ENCODE data around the gene LRP10.
"Not testable (repeated sequence)": the region's sequence is repeated elsewhere in the genome, so short reads cannot be mapped to it uniquely, and the experiment has no call there.

Gene LRP10

DNA sequence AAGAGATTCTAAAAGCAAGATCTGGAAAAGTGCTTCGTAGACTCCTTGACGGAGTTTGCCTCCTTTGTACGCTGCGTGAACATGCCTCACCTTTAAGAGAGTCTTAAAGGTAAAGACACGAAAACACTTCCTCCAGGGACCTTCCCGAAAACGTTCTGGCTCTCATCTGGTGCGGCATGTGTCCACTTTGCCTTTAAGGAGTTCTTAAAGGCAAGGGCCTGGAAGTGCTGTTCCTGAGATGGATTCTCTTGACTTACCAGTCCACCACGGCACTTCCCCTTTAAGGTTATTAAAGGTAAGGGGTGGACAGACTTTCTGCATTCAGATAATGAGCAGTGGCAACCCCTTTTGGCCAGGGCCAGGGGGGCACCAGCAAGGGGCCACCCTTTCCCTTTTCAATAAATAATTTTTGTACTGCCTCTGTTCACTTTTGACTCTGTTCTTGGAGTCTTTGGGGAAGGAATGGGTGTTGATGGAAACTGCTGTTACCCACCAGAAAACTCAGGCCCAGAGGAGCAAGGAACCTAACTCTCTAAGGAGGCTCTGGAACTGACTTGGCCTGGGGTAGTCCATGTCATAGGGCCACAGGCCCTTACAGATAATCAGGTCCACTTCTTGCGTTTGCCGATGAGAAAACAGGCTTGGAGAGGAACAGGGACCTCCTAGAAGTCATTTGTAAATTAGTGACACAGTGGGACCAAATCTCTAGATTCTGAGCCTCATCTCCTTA, 15.9 kb downstream of the LRP10 start:
- no peak for DNase-seq (ENCODE audit: low read depth)

GRCh38 chr14:22887990-22888378, 16.4 kb downstream of the LRP10 start:
- DNase-seq (ENCODE audit: low read depth), result no peak

GRCh38 chr14:22888662-22889061, 17.1 kb downstream of the LRP10 start:
- DNase-seq (ENCODE audit: low read depth), result no peak

DNA sequence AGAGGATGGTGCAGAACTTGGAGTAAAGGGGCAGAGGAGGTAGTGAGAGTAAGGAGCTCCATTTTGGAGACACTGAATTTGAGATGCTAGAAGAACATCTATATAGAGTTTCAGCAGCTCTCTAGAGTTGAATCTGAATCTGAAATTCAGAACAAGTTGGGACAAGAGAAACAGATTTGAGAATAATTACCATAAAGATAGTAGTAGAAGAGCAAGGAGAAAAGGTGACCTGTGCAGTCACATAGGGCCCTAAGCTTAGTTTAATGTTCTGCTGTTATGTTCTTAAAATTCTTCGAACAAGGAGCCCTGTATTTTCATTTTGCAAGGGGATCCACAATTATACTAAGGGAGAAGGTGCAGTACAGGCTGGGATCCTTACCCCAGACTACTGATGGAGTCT, 18.9 kb downstream of the LRP10 start:
- DNase-seq (ENCODE audit: low read depth), result no peak

GRCh38 chr14:22892488-22892887, 20.9 kb downstream of the LRP10 start:
- DNase-seq (ENCODE audit: low read depth), result no peak

DNA sequence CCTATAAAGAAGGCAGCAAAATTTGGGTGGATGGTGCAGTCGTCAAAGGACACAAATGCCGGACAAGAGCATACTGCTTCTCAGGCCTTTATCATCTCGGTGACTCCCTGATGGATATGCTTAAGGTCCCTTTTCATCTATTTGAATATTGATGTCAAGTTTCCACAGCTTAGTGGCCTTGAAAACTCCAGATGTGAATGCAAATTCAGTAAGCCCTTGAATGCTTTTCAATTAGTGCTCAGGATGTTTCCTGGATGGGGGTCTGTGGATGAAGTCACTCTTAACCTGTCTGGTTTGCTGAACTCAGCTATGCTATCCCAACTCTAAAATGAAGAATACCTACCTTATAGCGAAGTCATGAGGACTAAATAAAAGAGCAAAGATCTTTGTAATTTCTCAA, 22.2 kb downstream of the LRP10 start:
- DNase-seq (ENCODE audit: low read depth), result no peak

DNA sequence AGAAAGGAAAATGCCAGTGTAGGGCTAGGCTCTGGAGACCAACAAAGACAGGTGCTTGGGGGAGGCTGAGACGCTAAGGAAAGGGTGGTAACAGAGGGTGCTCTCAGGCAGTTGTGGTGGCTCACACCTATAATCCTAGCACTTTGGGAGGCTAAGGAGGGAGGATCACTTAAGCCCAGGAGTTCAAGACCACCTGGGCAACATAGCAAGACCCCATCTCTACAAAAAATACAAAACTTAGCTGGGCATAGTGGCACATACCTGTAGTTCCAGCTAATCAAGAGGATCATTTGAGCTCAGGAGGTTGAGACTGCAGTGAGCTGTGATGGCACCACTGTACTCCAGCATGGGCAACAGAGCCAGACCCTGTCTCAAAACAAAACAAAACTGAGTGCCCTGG, 23.9 kb downstream of the LRP10 start:
- no peak for DNase-seq (ENCODE audit: low read depth)

DNA sequence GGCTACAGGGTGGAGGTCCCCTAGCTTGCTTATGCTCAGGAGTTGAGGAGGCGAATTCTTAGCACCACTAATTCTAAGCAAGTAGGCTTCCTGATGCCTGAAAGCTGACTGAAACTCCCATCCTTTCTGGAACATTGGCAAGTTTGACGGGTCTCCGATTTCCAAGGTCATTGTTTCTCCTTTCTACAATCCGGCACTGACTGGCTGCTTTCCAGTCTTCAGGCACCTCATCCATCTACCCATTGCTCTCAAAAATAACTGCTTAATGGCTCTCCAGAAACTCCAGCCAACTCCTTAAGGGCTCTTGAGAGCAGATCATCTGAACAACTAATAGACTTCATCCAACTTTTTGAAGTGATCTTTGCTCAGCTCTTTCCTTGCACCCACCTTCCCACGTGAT, 24.8 kb downstream of the LRP10 start:
- no peak for DNase-seq (ENCODE audit: low read depth)

GRCh38 chr14:22896760-22897159, 25.2 kb downstream of the LRP10 start:
- DNase-seq (ENCODE audit: low read depth), result no peak

DNA sequence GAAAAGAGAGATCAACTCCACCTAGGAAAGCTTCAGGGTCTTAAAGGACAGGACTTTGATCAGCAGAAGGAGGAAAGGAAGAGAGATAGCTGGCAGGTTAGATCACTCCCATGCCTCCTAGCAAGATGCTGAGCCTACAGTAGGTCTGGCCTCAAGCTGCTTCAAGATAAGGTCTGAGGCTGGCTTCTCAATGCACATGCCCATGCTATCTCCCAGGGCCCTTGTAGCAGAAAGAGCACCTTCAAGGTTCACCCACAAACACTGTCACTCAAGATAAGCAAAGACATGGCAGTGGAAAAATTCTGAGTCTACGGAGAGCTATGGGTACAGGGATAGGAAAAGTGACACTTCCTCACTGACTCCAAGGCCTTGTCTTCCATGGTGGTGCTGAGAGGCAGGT, 25.8 kb downstream of the LRP10 start:
- DNase-seq (ENCODE audit: low read depth), result no peak

DNA sequence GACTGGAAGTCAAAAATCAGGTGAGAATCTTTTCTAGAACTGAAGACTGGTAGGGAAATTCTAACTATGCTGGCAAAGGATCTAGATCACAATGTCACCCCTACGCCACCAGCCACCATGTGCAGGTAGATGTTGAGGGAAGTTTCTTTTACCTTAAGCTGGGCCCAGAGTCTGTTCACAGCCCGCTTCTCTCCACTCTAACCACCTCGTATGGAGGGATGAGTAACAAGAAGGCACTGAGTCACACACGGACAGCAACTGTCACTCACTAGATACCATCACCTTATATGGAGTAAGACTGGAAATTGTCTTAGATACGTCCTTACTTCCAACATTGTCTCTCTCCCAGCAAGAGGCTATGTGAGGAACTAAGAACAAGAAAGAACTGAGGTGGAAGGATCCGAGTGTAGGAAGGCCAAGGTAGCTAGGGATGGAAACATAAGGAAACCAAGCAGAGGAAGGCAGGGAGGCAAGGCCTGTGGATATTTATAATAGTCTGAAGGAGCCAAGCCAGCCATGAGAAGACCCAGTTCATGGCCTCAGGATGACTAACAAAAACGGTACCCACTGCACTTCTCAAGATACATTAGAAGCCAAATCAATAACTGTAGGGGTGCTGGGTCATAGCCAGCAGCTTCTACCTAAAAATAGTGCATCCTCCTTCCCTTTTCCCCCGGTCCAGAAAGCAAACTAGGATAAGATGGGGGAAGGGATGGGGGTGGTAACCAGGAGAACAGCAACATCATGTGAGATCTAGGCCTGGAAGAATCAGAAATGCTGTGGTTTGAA, 27.0 kb downstream of the LRP10 start:
- peak; percentile 44 for DNase-seq (ENCODE audit: low read depth)

GRCh38 chr14:22900081-22900799, 28.7 kb downstream of the LRP10 start:
- DNase-seq (ENCODE audit: low read depth), result peak; percentile 22

DNA sequence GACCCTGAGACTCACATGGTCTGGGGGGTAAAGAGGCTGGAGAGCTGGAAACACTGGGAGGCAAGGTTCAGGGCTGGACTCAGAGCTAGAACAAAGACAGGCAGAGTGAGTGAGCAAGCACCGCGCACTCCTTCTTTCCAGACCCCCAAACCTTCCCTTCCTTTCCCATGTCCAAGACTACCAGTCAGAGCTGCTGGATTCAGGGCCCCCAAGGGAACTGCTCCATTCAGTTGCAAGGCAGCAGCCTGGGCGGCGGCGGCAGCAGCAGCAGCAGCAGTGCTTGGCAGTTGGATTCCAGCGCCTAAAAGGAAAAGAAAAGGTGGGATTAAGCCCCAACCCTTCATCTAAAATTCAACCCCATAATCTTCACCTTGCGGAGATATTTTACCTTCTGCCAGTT, 30.3 kb downstream of the LRP10 start:
- no peak for DNase-seq (ENCODE audit: low read depth)

DNA sequence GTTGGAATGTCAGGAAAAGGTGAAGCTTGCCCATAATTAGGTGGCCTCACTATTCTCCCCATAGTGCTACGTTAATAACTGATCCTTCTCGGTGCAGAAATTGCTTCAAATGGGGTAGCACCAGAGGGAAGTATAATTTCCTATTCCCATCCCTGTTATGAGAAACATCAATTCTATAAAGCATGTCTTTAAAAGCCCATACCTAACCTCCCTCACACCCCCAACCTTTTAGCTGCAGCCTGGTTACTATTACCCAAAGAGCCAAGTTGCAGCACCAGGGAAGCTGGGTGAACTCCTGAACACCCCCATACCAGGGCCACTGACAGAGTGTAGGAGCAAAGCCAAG, 32.2 kb downstream of the LRP10 start:
- DNase-seq (ENCODE audit: low read depth), result no peak

GRCh38 chr14:22905627-22906026, 34.1 kb downstream of the LRP10 start:
- no peak for DNase-seq (ENCODE audit: low read depth)

- DNase-seq (ENCODE audit: low read depth), result no peak
Measured at GRCh38 chr14:22906073-22906472, 34.5 kb downstream of the LRP10 start.

DNA sequence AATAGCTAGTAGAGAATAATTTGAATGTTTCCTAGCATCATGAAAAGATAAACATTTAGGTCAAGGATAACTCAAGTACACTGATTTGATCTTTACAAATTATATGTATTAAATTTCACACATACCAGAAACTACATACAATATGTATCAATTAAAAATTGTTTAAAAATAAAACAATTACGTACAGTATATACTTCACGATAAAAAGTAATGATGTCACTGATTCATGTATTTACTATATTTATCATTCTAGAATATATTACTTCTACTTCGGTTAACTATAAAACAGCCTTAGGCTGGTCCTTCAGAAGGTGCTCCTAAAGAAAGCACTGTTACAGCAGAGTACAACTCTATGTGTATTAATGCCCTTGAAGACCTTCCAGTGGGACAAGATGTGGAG, 35.9 kb downstream of the LRP10 start:
- DNase-seq (ENCODE audit: low read depth), result no peak

- DNase-seq (ENCODE audit: low read depth), result no peak
Measured at GRCh38 chr14:22908601-22909000, 37.1 kb downstream of the LRP10 start.

DNA sequence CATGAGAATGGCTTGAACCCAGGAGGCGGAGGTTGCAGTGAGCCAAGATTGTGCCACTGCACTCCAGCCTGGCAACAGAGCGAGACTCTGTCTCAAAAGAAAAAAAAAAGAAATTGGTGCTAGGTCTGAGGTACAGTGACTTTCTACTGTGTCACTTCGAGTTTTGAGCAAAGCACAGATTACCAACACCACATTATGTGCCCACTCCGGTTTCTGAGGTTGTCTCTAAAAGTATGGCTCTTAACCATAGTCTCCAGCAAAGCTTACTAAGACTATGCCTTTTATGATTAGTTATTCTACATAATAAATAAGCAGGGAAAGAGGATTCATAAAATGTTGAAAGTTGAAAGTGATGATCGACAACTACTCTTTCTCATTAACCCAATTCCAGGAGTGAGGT, 39.4 kb downstream of the LRP10 start:
- DNase-seq (ENCODE audit: low read depth), result no peak

GRCh38 chr14:22914836-22915235, 43.3 kb downstream of the LRP10 start:
- DNase-seq (ENCODE audit: low read depth), result not testable (repeated sequence)

DNA sequence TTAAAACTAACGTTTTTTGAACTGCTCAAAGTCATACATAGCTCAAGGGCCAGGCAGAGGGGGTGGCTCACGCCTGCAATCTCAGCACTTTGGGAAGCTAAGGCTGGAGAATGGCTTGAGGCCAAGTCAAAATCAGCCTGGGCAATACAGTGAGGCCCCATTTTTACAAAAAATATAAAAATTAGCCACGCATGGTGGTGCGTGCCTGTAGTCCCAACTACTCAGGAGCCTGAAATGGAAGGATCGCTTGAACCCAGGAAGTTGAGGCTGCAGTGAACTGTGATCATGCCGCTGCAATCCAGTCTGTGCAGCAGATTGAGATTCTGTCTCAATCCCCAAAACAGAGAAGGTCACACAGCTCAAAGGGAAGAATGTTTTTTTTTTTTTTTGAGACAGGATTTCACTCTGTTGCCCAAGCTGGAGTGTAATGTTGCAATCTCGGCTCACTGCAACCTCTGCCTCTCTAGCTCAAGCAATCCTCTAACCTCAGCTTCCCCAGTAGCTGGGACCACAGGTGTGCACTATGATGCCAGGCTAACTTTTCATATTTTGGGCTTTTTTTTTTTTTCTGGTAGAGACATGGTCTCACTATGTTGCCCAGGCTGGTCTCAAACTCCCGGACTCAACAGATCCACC, 44.5 kb downstream of the LRP10 start:
- DNase-seq (ENCODE audit: low read depth), result no peak

- DNase-seq (ENCODE audit: low read depth), result peak; percentile 99
Measured at GRCh38 chr14:22918804-22919600, 47.5 kb downstream of the LRP10 start, which contains the start of gene RBM23. RBM23 (minus strand) TSS chr14:22919149.
